ENCODE data around the gene ANKRD23.

The ANKRD23 gene

GRCh38 chr2:96838345-96839292 lies 5.2 kb downstream of the ANKRD23 start:
- no peak for DNase-seq (ENCODE audit: low read depth in 2 of 2)

GRCh38 chr2:96837575-96837974 lies 6.2 kb downstream of the ANKRD23 start:
- DNase-seq (ENCODE audit: low read depth in 2 of 2): no peak

GRCh38 chr2:96835830-96836229 lies 8.0 kb downstream of the ANKRD23 start:
- no peak for DNase-seq (ENCODE audit: low read depth in 2 of 2)

- no peak for DNase-seq (ENCODE audit: low read depth in 2 of 2)
Observed at GRCh38 chr2:96832754-96833507, 10.9 kb downstream of the ANKRD23 start.

GRCh38 chr2:96832408-96832753 lies 11.4 kb downstream of the ANKRD23 start:
- no peak for DNase-seq (ENCODE audit: low read depth in 2 of 2)

GRCh38 chr2:96831679-96832078 lies 12.1 kb downstream of the ANKRD23 start:
- DNase-seq (ENCODE audit: low read depth in 2 of 2): no peak

- DNase-seq (ENCODE audit: low read depth in 2 of 2): no peak
Observed at GRCh38 chr2:96830044-96830562, 13.7 kb downstream of the ANKRD23 start.

GRCh38 chr2:96828874-96829273 lies 14.9 kb downstream of the ANKRD23 start:
- no peak for DNase-seq (ENCODE audit: low read depth in 2 of 2)

- DNase-seq (ENCODE audit: low read depth in 2 of 2): no peak
Observed at GRCh38 chr2:96828436-96828835, 15.4 kb downstream of the ANKRD23 start.

GRCh38 chr2:96826546-96827278 lies 17.1 kb downstream of the ANKRD23 start:
- DNase-seq (ENCODE audit: low read depth in 2 of 2): no peak

GRCh38 chr2:96825057-96825456 lies 18.8 kb downstream of the ANKRD23 start:
- no peak for DNase-seq (ENCODE audit: low read depth in 2 of 2)

- no peak for DNase-seq (ENCODE audit: low read depth in 2 of 2)
Observed at GRCh38 chr2:96824079-96824870, 19.5 kb downstream of the ANKRD23 start.

GRCh38 chr2:96823198-96823597 lies 20.6 kb downstream of the ANKRD23 start:
- DNase-seq (ENCODE audit: low read depth in 2 of 2): no peak

GRCh38 chr2:96822786-96823185 lies 21.0 kb downstream of the ANKRD23 start:
- DNase-seq (ENCODE audit: low read depth in 2 of 2): no peak

GRCh38 chr2:96821113-96821675 lies 22.6 kb downstream of the ANKRD23 start:
- DNase-seq (ENCODE audit: low read depth in 2 of 2): no peak

- DNase-seq (ENCODE audit: low read depth in 2 of 2): no peak
Observed at GRCh38 chr2:96819876-96820511, 23.8 kb downstream of the ANKRD23 start.

GRCh38 chr2:96819128-96819875 lies 24.5 kb downstream of the ANKRD23 start:
- DNase-seq (ENCODE audit: low read depth in 2 of 2): no peak

GRCh38 chr2:96817882-96818281 lies 25.9 kb downstream of the ANKRD23 start:
- no peak for DNase-seq (ENCODE audit: low read depth in 2 of 2)

GRCh38 chr2:96816836-96817702 lies 26.8 kb downstream of the ANKRD23 start:
- no peak for DNase-seq (ENCODE audit: low read depth in 2 of 2)

All from activated CD8-positive, alpha-beta memory T cell treated with anti-CD3 and anti-CD28 coated beads for 4 hours (primary cell).